ENCODE results near the gene ERICH3. TPM values are rescaled to one million over a fixed set of nuclear protein-coding genes. Genes with fewer than 3 reads are reported as not detected.
A peak's percentile ranks its signal among the peaks of the same experiment; 100 is the strongest.
"Not testable (repeated sequence)": the region's sequence is repeated elsewhere in the genome, so short reads cannot be mapped to it uniquely, and the experiment has no call there.

ERICH3 gene
- total and polyA plus RNA-seq, 4 donors, result 5.7 to 16.0 (median 13.2) TPM

- Histone ChIP-seq H3K27me3 (ENCODE audit: control insufficient read depth, insufficient read depth, low read length) (no peaks in the 10 kb centered on the region), H3K9me3 (ENCODE audit: control insufficient read depth, insufficient read depth, low read length) (no peaks in the 10 kb centered on the region), H3K4me1 (ENCODE audit: control insufficient read depth, insufficient read depth, low read length) (no peaks in the 10 kb centered on the region), H3K4me3 (ENCODE audit: low read depth, low read length) (no peak overlapping the region), H3K27ac (ENCODE audit: low read depth, low read length) (no peak overlapping the region), H3K36me3 (ENCODE audit: control insufficient read depth, insufficient read depth, low read length) (no peaks in the 10 kb centered on the region)
- no peak for DNase-seq (ENCODE audit: low read depth in 4 of 6, low spot score in 6 of 6)
- WGBS (ENCODE audit: insufficient coverage), result no CpG with 5 or more reads among the region's 2 CpGs
Observed at GRCh38 chr1:74681851-74682250, 8.3 kb upstream of the ERICH3 start.

- H3K4me3 ChIP-seq (ENCODE audit: low read depth, low read length), result no peak overlapping the region
- H3K27ac ChIP-seq (ENCODE audit: low read depth, low read length), result no peak overlapping the region
- no peaks in the 10 kb centered on the region for H3K36me3 ChIP-seq (ENCODE audit: control insufficient read depth, insufficient read depth, low read length)
- H3K9me3 ChIP-seq (ENCODE audit: control insufficient read depth, insufficient read depth, low read length), result no peaks in the 10 kb centered on the region
- H3K4me1 ChIP-seq (ENCODE audit: control insufficient read depth, insufficient read depth, low read length), result no peaks in the 10 kb centered on the region
- WGBS (ENCODE audit: insufficient coverage), result no CpG with 5 or more reads among the region's 4 CpGs
- DNase-seq (ENCODE audit: low read depth in 4 of 6, low spot score in 6 of 6), result no peak
- H3K27me3 ChIP-seq (ENCODE audit: control insufficient read depth, insufficient read depth, low read length), result no peaks in the 10 kb centered on the region
Observed at GRCh38 chr1:74681449-74681848, 7.9 kb upstream of the ERICH3 start.

- no peak for DNase-seq (ENCODE audit: low read depth in 4 of 6, low spot score in 6 of 6)
- H3K36me3 ChIP-seq (ENCODE audit: control insufficient read depth, insufficient read depth, low read length), result no peaks in the 10 kb centered on the region
- no peaks in the 10 kb centered on the region for H3K27me3 ChIP-seq (ENCODE audit: control insufficient read depth, insufficient read depth, low read length)
- H3K4me1 ChIP-seq (ENCODE audit: control insufficient read depth, insufficient read depth, low read length), result no peaks in the 10 kb centered on the region
- H3K27ac ChIP-seq (ENCODE audit: low read depth, low read length), result no peak overlapping the region
- 31% methylated on average over 2 of the region's 3 CpGs for WGBS (ENCODE audit: insufficient coverage)
- no peaks in the 10 kb centered on the region for H3K9me3 ChIP-seq (ENCODE audit: control insufficient read depth, insufficient read depth, low read length)
- H3K4me3 ChIP-seq (ENCODE audit: low read depth, low read length), result no peak overlapping the region
Observed at GRCh38 chr1:74681001-74681400, 7.4 kb upstream of the ERICH3 start.

GRCh38 chr1:74679811-74680210 is 6.2 kb upstream of the ERICH3 start:
- no CpG with 5 or more reads among the region's 2 CpGs for WGBS (ENCODE audit: insufficient coverage)
- no peak for DNase-seq (ENCODE audit: low read depth in 4 of 6, low spot score in 6 of 6)
- H3K4me1 ChIP-seq (ENCODE audit: control insufficient read depth, insufficient read depth, low read length), result no peaks in the 10 kb centered on the region

GRCh38 chr1:74677926-74678325 is 4.3 kb upstream of the ERICH3 start:
- peaks cover 8% of the 10 kb centered on the region for H3K4me1 ChIP-seq (ENCODE audit: control insufficient read depth, insufficient read depth, low read length)
- no peaks in the 10 kb centered on the region for H3K9me3 ChIP-seq (ENCODE audit: control insufficient read depth, insufficient read depth, low read length)

More at GRCh38 chr1:74679811-74680210, 6.2 kb upstream of the ERICH3 start:
- Histone ChIP-seq H3K27me3 (ENCODE audit: control insufficient read depth, insufficient read depth, low read length) (no peaks in the 10 kb centered on the region), H3K4me3 (ENCODE audit: low read depth, low read length) (no peak overlapping the region), H3K9me3 (ENCODE audit: control insufficient read depth, insufficient read depth, low read length) (no peaks in the 10 kb centered on the region), H3K27ac (ENCODE audit: low read depth, low read length) (no peak overlapping the region), H3K36me3 (ENCODE audit: control insufficient read depth, insufficient read depth, low read length) (no peaks in the 10 kb centered on the region)

GRCh38 chr1:74674278-74675048 is 871 bp upstream of the ERICH3 start:
- H3K4me1 ChIP-seq (ENCODE audit: control insufficient read depth, insufficient read depth, low read length), result peaks cover 8% of the 10 kb centered on the region
- DNase-seq (ENCODE audit: low read depth in 4 of 6, low spot score in 6 of 6), result no peak
- peaks cover 3% of the 10 kb centered on the region for H3K9me3 ChIP-seq (ENCODE audit: control insufficient read depth, insufficient read depth, low read length)
- H3K4me3 ChIP-seq (ENCODE audit: low read depth, low read length), result peak overlapping the region; percentile 38
- H3K27ac ChIP-seq (ENCODE audit: low read depth, low read length), result peak overlapping the region; percentile 48
- H3K36me3 ChIP-seq (ENCODE audit: control insufficient read depth, insufficient read depth, low read length), result no peaks in the 10 kb centered on the region
- no peaks in the 10 kb centered on the region for H3K27me3 ChIP-seq (ENCODE audit: control insufficient read depth, insufficient read depth, low read length)
- WGBS (ENCODE audit: insufficient coverage), result 60% methylated on average over 5 of the region's 6 CpGs

More at GRCh38 chr1:74677926-74678325, 4.3 kb upstream of the ERICH3 start:
- no peak overlapping the region for H3K4me3 ChIP-seq (ENCODE audit: low read depth, low read length)
- DNase-seq (ENCODE audit: low read depth in 4 of 6, low spot score in 6 of 6), result no peak
- H3K36me3 ChIP-seq (ENCODE audit: control insufficient read depth, insufficient read depth, low read length), result no peaks in the 10 kb centered on the region
- H3K27ac ChIP-seq (ENCODE audit: low read depth, low read length), result no peak overlapping the region
- H3K27me3 ChIP-seq (ENCODE audit: control insufficient read depth, insufficient read depth, low read length), result no peaks in the 10 kb centered on the region

- not testable (repeated sequence) for H3K27ac ChIP-seq (ENCODE audit: low read depth, low read length); H3K4me1 ChIP-seq (ENCODE audit: control insufficient read depth, insufficient read depth, low read length); DNase-seq (ENCODE audit: low read depth in 4 of 6, low spot score in 6 of 6); H3K4me3 ChIP-seq (ENCODE audit: low read depth, low read length); H3K9me3 ChIP-seq (ENCODE audit: control insufficient read depth, insufficient read depth, low read length); H3K27me3 ChIP-seq (ENCODE audit: control insufficient read depth, insufficient read depth, low read length); H3K36me3 ChIP-seq (ENCODE audit: control insufficient read depth, insufficient read depth, low read length)
- 80% methylated on average over 1 of the region's 3 CpGs for WGBS (ENCODE audit: insufficient coverage)
Observed at GRCh38 chr1:74670866-74671265, 2.7 kb downstream of the ERICH3 start.

GRCh38 chr1:74654708-74655107 is 18.9 kb downstream of the ERICH3 start:
- DNase-seq (ENCODE audit: low read depth in 4 of 6, low spot score in 6 of 6), result no peak
- H3K4me3 ChIP-seq (ENCODE audit: low read depth, low read length), result no peak overlapping the region
- H3K36me3 ChIP-seq (ENCODE audit: control insufficient read depth, insufficient read depth, low read length), result no peaks in the 10 kb centered on the region
- H3K9me3 ChIP-seq (ENCODE audit: control insufficient read depth, insufficient read depth, low read length), result no peaks in the 10 kb centered on the region
- no CpG with 5 or more reads among the region's 1 CpG for WGBS (ENCODE audit: insufficient coverage)
- no peak overlapping the region for H3K27ac ChIP-seq (ENCODE audit: low read depth, low read length)
- H3K4me1 ChIP-seq (ENCODE audit: control insufficient read depth, insufficient read depth, low read length), result no peaks in the 10 kb centered on the region
- no peaks in the 10 kb centered on the region for H3K27me3 ChIP-seq (ENCODE audit: control insufficient read depth, insufficient read depth, low read length)

- Histone ChIP-seq H3K4me3 (ENCODE audit: low read depth, low read length) (no peak overlapping the region), H3K4me1 (ENCODE audit: control insufficient read depth, insufficient read depth, low read length) (no peaks in the 10 kb centered on the region), H3K9me3 (ENCODE audit: control insufficient read depth, insufficient read depth, low read length) (no peaks in the 10 kb centered on the region), H3K27ac (ENCODE audit: low read depth, low read length) (no peak overlapping the region), H3K36me3 (ENCODE audit: control insufficient read depth, insufficient read depth, low read length) (no peaks in the 10 kb centered on the region), H3K27me3 (ENCODE audit: control insufficient read depth, insufficient read depth, low read length) (no peaks in the 10 kb centered on the region)
- 68% methylated on average over 5 of the region's 7 CpGs for WGBS (ENCODE audit: insufficient coverage)
- DNase-seq (ENCODE audit: low read depth in 4 of 6, low spot score in 6 of 6), result no peak
Observed at GRCh38 chr1:74652711-74653139, 20.9 kb downstream of the ERICH3 start.

GRCh38 chr1:74650561-74650960 is 23.0 kb downstream of the ERICH3 start:
- Histone ChIP-seq H3K27me3 (ENCODE audit: control insufficient read depth, insufficient read depth, low read length) (no peaks in the 10 kb centered on the region), H3K4me1 (ENCODE audit: control insufficient read depth, insufficient read depth, low read length) (no peaks in the 10 kb centered on the region), H3K36me3 (ENCODE audit: control insufficient read depth, insufficient read depth, low read length) (no peaks in the 10 kb centered on the region), H3K27ac (ENCODE audit: low read depth, low read length) (no peak overlapping the region), H3K9me3 (ENCODE audit: control insufficient read depth, insufficient read depth, low read length) (no peaks in the 10 kb centered on the region), H3K4me3 (ENCODE audit: low read depth, low read length) (no peak overlapping the region)
- DNase-seq (ENCODE audit: low read depth in 4 of 6, low spot score in 6 of 6), result no peak
- WGBS (ENCODE audit: insufficient coverage), result no CpG with 5 or more reads among the region's 4 CpGs

Measured in spinal cord (tissue), 10 donors.